ENCODE results near the gene MOCS3. TPM values are rescaled to one million over a fixed set of nuclear protein-coding genes. Genes with fewer than 3 reads are reported as not detected.

The MOCS3 gene, protein sequence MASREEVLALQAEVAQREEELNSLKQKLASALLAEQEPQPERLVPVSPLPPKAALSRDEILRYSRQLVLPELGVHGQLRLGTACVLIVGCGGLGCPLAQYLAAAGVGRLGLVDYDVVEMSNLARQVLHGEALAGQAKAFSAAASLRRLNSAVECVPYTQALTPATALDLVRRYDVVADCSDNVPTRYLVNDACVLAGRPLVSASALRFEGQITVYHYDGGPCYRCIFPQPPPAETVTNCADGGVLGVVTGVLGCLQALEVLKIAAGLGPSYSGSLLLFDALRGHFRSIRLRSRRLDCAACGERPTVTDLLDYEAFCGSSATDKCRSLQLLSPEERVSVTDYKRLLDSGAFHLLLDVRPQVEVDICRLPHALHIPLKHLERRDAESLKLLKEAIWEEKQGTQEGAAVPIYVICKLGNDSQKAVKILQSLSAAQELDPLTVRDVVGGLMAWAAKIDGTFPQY
- total RNA-seq: 5.6 and 6.5 TPM in 2 replicates

DNA sequence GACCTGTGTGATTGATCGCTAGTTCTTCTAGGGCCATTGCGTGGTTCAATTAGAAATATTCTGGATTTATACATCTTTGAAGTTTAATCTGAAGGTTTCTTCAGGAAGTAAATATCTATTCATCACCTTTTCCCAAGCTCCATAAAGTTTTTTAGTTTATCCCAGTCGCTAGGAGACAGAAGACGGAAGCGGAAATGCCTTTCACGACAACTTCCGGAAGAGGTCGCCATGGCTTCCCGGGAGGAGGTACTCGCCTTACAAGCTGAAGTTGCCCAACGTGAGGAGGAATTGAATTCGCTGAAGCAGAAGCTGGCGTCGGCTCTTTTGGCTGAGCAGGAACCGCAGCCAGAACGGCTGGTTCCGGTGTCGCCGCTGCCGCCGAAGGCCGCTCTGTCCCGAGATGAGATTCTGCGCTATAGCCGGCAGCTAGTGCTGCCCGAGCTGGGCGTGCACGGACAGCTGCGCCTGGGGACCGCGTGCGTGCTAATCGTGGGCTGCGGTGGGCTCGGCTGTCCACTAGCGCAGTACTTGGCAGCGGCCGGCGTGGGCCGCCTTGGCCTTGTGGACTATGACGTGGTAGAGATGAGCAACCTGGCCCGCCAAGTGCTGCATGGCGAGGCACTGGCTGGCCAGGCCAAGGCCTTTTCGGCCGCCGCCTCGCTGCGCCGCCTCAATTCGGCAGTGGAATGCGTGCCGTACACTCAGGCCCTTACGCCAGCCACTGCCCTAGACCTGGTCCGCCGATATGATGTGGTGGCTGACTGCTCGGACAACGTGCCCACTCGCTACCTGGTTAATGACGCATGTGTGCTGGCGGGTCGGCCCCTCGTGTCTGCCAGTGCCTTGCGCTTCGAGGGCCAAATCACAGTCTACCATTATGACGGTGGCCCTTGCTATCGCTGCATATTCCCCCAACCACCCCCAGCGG lies at the start of gene MOCS3:
Gene MOCS3, plus strand, starts transcription at position 204 of the 928 bp plus-strand sequence. Its CDS starts 25 bp downstream, at position 229.
- DNase-seq (ENCODE audit: extremely low read depth, low read depth, low spot score): peak; percentile 89

DNA sequence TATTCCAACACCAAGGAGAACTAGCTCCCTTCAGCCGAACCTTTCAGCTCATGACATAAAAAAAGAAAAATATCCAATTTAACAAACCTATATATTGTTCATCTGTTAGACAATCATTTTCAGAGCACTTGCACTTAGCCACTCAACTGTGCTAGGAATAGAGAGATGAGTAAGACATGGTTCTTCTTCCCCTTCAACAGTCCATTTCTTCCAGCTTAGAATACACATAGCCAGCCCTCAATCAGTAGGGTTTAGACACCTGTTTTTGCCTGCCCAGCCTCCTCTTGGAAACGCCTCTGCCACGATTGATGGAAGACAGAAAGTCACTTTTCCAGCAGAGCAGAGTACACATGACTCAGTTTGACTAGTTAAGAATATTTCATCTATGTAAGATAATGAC lies 49.2 kb upstream of the MOCS3 start:
- DNase-seq (ENCODE audit: extremely low read depth, low read depth, low spot score): no peak

DNA sequence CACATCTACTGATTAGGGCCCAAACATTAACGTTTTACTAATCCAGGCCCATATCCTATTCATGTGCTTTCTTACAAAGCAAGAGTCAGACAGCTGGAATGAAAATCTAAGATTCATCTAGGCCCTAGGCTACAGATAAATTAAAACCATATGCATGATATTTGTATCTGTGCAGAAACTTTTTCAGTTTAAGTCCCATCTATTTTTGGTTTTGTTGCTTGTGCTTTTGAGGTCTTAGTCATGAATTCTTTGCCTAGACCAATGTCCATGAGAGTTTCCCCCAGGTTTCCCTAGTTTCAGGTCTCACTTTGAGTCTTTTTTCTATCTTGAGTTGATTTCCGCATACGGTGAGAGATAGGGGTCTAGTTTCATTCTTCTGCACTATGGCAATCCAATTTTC lies 47.6 kb upstream of the MOCS3 start:
- DNase-seq (ENCODE audit: extremely low read depth, low read depth, low spot score): no peak

GRCh38 chr20:50911716-50912115 lies 46.9 kb upstream of the MOCS3 start:
- no peak for DNase-seq (ENCODE audit: extremely low read depth, low read depth, low spot score)

DNA sequence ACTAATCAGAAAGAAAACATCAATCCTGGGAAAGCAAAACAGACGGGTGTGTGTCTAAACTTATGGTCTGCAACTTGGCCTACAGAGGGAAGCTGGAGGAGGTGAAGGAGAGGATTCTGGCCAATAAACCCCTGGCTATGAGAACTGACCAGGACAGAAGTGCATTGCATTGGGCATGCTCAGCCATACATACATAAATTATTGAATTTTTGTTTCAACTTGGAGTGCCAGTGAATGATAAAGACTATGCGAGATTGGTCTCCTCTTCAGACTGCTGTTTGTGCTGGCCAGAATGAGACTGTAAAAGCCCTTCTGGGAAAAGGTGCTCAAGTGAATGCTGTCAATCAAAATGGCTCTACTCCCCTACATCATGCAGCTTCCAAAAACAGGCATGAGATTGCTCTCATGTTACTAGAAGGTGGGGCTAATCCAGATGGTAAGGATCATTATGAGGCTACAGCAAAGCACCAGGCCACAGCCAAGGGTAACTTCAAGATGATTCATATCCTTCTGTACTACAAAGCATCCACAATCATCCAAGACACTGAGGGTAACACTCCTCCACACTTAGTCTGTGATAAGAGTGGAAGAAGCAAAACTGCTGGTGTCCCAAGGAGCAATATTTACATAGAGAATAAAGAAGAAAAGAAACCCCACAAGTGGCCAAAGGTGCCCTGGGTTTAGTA lies 44.8 kb upstream of the MOCS3 start:
- no peak for DNase-seq (ENCODE audit: extremely low read depth, low read depth, low spot score)

- no peak for DNase-seq (ENCODE audit: extremely low read depth, low read depth, low spot score)
These were observed 43.2 kb upstream of the MOCS3 start for GRCh38 chr20:50915424-50915823.

GRCh38 chr20:50916257-50916656 lies 42.4 kb upstream of the MOCS3 start:
- DNase-seq (ENCODE audit: extremely low read depth, low read depth, low spot score): no peak

- no peak for DNase-seq (ENCODE audit: extremely low read depth, low read depth, low spot score)
These were observed 41.7 kb upstream of the MOCS3 start for GRCh38 chr20:50916934-50917333.

DNA sequence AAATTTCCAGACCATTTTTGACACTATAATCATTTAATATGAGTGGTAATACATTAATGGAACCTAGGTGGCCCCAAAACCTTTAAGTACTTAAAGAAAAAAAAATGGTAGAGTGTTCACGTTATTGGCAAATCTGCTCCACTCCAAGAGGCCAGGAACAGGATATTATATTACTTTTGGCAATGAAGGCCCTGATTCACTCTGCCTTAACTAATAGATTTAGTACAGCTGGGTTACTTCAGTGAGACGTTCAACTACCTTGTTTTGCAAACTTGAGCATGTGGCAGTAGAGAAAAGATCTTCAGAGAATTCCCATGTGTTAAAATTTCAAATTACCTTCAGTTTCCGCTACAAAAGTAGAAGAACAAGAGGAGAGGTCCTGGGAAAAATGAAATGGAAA lies 40.2 kb upstream of the MOCS3 start:
- no peak for DNase-seq (ENCODE audit: extremely low read depth, low read depth, low spot score)

- DNase-seq (ENCODE audit: extremely low read depth, low read depth, low spot score): no peak
These were observed 39.1 kb upstream of the MOCS3 start for GRCh38 chr20:50919567-50919966.

DNA sequence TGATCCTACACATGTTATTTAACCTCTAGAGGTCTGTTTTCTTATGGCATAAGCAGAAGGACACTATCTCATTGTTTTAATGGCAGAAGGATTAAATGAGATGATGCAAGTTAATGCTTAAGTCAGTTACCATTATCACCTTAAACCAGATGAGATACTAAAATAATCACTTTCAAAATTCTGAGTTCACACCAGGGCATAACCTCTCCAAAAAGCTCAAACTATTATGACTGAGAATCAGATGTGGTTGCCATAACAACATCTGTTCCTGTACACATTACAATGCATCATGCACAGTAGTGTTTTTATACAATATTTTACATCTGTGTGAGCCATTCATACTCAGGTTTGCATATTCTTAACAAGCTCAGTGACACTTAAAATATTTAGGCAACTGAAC lies 37.6 kb upstream of the MOCS3 start:
- no peak for DNase-seq (ENCODE audit: extremely low read depth, low read depth, low spot score)

DNA sequence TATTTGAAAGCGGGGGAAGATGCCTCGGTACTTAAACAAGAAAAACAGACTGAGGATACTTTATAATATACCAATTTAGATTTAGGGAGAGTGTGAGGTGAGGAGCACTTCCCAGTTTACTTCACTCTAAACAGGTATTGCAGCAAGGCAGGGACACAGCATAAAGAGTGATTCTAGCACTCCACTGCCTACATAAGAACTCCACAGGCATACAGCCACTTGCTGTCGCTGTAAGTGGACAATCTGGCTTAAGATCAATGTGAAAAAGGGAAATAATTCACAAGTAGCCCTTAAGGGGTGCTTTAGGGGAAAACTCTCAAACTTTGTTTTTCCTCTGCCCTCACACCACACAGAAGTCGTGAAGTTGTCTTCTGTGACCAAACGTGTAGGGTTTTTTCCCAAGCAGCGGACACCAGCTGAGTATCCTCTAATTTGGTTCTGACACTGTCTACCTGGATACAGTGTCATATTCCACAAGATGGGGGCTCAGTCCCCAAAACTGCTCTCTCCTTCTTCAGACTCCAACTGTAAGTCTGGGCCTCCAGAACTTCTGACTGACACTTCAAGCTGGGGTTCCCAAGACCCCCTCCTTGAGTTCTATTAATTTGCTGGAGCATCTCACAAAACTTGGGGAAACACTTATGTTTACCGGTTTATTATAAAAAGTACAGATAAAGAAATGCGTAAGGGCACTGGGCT lies 36.7 kb upstream of the MOCS3 start:
- DNase-seq (ENCODE audit: extremely low read depth, low read depth, low spot score): no peak

DNA sequence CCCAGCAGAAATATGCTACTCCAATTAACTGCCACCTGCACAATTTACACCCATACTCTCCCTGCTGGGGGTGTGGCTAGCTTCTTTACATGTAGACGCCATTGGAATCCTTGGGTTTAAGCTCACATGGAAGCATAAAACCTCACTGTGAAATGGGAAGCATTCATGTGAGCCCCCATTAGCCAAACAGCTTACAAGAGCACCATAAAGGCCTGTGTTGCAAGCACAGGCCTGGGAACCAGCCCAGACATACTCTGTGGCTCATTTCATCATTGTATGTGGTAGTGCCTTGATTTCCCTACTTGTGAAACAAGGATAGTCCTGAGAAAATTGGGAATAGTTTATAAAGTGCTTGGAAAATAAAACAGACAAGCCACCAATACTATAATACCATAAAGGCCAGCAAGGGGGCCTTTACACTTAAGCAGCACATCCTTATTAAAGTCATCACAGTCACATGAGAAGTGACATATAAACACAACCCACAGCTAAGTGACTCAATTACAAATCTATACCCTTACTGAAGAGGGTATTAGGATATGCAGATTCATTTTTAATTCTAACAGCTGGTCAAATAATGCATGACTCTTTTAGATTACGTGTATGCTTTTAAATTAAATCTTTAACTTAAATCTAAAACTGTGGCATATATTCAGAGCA lies 34.2 kb upstream of the MOCS3 start:
- DNase-seq (ENCODE audit: extremely low read depth, low read depth, low spot score): no peak

DNA sequence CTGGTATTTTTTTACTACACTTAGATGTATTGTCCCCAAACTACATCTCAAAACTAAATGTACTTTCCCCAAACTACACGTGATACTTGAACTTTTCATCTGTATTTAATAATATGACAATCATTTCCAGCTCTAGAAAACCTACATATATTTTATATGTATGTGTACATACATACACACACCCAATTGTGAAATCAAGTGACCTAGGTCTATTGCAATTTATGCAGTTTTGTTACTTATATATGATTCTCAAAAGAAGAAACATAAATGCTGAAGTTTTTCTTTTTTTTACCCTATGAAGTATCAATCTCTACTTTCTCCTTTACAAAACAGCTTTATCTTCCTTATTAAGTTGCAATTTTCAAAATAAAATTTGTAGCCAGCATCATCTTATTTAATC lies 32.1 kb upstream of the MOCS3 start:
- DNase-seq (ENCODE audit: extremely low read depth, low read depth, low spot score): no peak

- DNase-seq (ENCODE audit: extremely low read depth, low read depth, low spot score): no peak
These were observed 30.1 kb upstream of the MOCS3 start for GRCh38 chr20:50928469-50928868.

GRCh38 chr20:50929299-50930138 lies 29.1 kb upstream of the MOCS3 start:
- peak; percentile 82 for DNase-seq (ENCODE audit: extremely low read depth, low read depth, low spot score)

- no peak for DNase-seq (ENCODE audit: extremely low read depth, low read depth, low spot score)
These were observed 28.3 kb upstream of the MOCS3 start for GRCh38 chr20:50930139-50930975.

DNA sequence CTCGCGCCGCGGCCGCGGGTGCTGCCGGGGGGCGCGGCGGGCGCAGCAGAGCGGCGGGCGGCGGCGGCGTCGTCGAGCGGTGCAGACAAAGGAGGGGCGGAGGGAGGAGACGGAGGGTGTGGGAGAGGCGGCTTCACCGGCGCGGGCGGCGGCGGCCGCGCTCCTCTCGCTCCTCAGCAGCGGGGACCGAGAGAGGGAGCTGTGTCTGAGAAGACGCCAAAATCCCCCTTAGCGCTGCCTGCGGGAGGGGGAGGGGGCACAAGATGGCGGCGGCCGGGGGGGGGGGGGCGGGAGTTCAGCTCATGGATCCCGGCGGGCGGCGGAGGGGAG lies 27.7 kb upstream of the MOCS3 start:
- DNase-seq (ENCODE audit: extremely low read depth, low read depth, low spot score): no peak
